ENCODE measurements around the gene DEPDC4. TPM values are rescaled to one million over a fixed set of nuclear protein-coding genes. Genes with fewer than 3 reads are reported as not detected.

Gene DEPDC4
- total RNA-seq, 1 experiment from 2014 or later, result 1.9 TPM

DNA sequence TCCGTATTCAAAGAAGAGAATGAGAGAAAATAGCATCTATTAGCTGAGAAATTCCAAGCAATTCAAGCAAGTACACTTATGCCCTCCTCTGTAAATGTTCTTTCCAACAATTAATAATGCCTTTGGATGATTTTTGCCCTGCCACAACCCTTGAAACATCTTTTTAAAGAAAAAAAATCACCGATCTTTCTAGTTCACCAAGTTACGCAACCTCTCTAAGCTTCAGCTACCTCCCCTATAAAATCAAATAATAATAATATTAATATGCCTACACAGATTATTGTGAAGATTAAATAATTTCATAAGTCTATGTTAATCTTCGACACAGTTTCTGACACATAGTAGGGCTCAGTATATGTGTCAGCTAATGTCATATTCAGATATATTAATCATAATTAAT lies 19.1 kb downstream of the DEPDC4 start:
- Mint-ChIP-seq H3K27ac (ENCODE audit: unreplicated experiment) (no peak overlapping the region), H3K4me1 (ENCODE audit: low read depth, unreplicated experiment) (peaks cover 9% of the 10 kb centered on the region), H3K4me3 (ENCODE audit: low read depth, unreplicated experiment) (no peak overlapping the region), H3K36me3 (ENCODE audit: insufficient read depth, unreplicated experiment) (no peaks in the 10 kb centered on the region), H3K9me3 (ENCODE audit: low read depth, unreplicated experiment) (no peaks in the 10 kb centered on the region), H3K27me3 (ENCODE audit: unreplicated experiment) (no peaks in the 10 kb centered on the region)
- CTCF ChIA-PET, result no interaction called here
- no TSS peak for BruUV-seq (replicated peaks)
- intact Hi-C loops (cut with micrococcal nuclease; ENCODE audit: unreplicated experiment), result no loop called here
- no peak for DNase-seq
- TF ChIP-seq, protein P1, sequence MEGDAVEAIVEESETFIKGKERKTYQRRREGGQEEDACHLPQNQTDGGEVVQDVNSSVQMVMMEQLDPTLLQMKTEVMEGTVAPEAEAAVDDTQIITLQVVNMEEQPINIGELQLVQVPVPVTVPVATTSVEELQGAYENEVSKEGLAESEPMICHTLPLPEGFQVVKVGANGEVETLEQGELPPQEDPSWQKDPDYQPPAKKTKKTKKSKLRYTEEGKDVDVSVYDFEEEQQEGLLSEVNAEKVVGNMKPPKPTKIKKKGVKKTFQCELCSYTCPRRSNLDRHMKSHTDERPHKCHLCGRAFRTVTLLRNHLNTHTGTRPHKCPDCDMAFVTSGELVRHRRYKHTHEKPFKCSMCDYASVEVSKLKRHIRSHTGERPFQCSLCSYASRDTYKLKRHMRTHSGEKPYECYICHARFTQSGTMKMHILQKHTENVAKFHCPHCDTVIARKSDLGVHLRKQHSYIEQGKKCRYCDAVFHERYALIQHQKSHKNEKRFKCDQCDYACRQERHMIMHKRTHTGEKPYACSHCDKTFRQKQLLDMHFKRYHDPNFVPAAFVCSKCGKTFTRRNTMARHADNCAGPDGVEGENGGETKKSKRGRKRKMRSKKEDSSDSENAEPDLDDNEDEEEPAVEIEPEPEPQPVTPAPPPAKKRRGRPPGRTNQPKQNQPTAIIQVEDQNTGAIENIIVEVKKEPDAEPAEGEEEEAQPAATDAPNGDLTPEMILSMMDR (IDR thresholded peaks at IDR 0.05; ENCODE audit: unreplicated experiment), result no peak

DNA sequence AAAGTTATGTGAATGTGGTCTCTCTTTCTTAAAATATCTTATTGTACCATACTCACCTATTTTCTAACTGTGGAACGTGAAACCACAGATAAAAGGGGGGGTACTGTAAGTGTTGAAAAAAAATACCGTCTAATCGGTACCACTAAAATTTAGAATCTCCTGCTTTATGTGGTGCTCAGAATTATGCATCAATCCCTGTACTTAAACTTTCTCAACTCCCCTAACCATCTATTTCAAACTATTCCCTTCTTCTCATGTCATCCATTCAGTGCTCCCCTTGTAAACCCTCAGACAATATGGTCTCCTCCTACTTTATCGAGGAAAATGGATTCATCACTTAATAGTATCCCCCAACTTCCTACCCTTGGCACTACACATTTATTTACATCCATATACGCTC lies 23.7 kb downstream of the DEPDC4 start:
- intact Hi-C loops (cut with micrococcal nuclease; ENCODE audit: unreplicated experiment), result no loop called here
- no TSS peak for BruUV-seq (replicated peaks)
- CTCF ChIA-PET, result interaction anchor here (0.8 kb wide), 1 partner anchor 858 kb away, joined by 3 read pairs; no protein-coding TSS in a partner anchor
- H3K27ac Mint-ChIP-seq (ENCODE audit: unreplicated experiment), result no peak overlapping the region
- no peaks in the 10 kb centered on the region for H3K9me3 Mint-ChIP-seq (ENCODE audit: low read depth, unreplicated experiment)
- DNase-seq, result no peak
- TF ChIP-seq, protein P1 (IDR thresholded peaks at IDR 0.05; ENCODE audit: unreplicated experiment), result no peak
- H3K4me3 Mint-ChIP-seq (ENCODE audit: low read depth, unreplicated experiment), result no peak overlapping the region
- H3K4me1 Mint-ChIP-seq (ENCODE audit: low read depth, unreplicated experiment), result no peaks in the 10 kb centered on the region
- H3K36me3 Mint-ChIP-seq (ENCODE audit: insufficient read depth, unreplicated experiment), result no peaks in the 10 kb centered on the region
- no peaks in the 10 kb centered on the region for H3K27me3 Mint-ChIP-seq (ENCODE audit: unreplicated experiment)

DNA sequence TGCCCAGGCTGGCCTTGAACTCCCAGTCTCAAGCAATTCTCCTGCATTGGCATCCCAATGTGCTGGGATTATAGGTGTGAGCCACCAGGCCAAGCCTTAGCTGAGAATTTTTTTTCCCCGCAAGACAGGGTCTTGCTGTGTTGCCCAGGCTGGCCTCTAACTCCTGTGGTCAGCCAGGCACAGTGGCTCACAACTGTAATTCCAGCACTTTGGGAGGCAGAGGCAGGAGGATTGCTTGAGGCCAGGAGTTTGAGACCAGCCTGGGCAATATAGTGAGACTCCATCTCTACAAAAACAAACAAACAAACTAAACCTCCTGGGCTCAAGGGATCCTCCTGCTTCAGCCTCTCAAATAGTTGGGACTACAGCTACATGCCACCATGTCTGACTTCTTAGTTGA lies 27.3 kb downstream of the DEPDC4 start:
- H3K4me1 Mint-ChIP-seq (ENCODE audit: low read depth, unreplicated experiment), result peaks cover under 1% of the 10 kb centered on the region
- intact Hi-C loops (cut with micrococcal nuclease; ENCODE audit: unreplicated experiment), result loop anchor here (10.0 kb wide), 1 partner anchor 75 kb away; no protein-coding TSS in a partner anchor

DNA sequence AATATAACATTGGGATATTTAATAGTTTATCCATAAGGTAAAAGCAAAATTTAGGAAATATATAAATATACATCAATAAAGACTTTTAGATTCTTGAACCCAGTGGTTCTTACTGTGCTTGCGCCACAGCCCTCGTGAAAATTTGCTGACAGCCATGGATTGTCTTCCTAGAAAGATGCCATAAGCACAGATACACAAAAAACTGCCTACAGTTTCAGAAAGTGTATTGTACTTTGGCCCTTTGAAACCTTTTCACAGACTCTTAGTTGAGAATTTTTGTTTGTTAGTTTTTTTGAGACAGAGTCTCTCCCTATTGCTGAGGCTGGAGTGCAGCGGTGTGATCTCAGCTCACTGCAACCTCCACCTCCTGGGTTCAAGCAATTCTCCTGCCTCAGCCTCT lies 28.1 kb downstream of the DEPDC4 start:
- intact Hi-C loops (cut with micrococcal nuclease; ENCODE audit: unreplicated experiment), result loop anchor here (10.0 kb wide), 1 partner anchor 76 kb away; no protein-coding TSS in a partner anchor
- Mint-ChIP-seq H3K4me3 (ENCODE audit: low read depth, unreplicated experiment) (no peak overlapping the region), H3K27ac (ENCODE audit: unreplicated experiment) (no peak overlapping the region), H3K36me3 (ENCODE audit: insufficient read depth, unreplicated experiment) (no peaks in the 10 kb centered on the region), H3K4me1 (ENCODE audit: low read depth, unreplicated experiment) (peaks cover 9% of the 10 kb centered on the region), H3K27me3 (ENCODE audit: unreplicated experiment) (no peaks in the 10 kb centered on the region), H3K9me3 (ENCODE audit: low read depth, unreplicated experiment) (no peaks in the 10 kb centered on the region)
- BruUV-seq (replicated peaks), result no TSS peak
- CTCF ChIA-PET, result no interaction called here
- TF ChIP-seq, protein P1 (IDR thresholded peaks at IDR 0.05; ENCODE audit: unreplicated experiment), result no peak
- DNase-seq, result no peak

More for the DNA sequence above, 27.3 kb downstream of the DEPDC4 start:
- CTCF ChIA-PET, result interaction anchor here (0.9 kb wide), 1 partner anchor 10 kb away, joined by 3 read pairs; no protein-coding TSS in a partner anchor
- H3K27me3 Mint-ChIP-seq (ENCODE audit: unreplicated experiment), result no peaks in the 10 kb centered on the region
- no peaks in the 10 kb centered on the region for H3K9me3 Mint-ChIP-seq (ENCODE audit: low read depth, unreplicated experiment)
- DNase-seq, result no peak
- TF ChIP-seq, protein P1 (IDR thresholded peaks at IDR 0.05; ENCODE audit: unreplicated experiment), result no peak
- H3K27ac Mint-ChIP-seq (ENCODE audit: unreplicated experiment), result no peak overlapping the region
- H3K36me3 Mint-ChIP-seq (ENCODE audit: insufficient read depth, unreplicated experiment), result no peaks in the 10 kb centered on the region
- BruUV-seq (replicated peaks), result no TSS peak
- H3K4me3 Mint-ChIP-seq (ENCODE audit: low read depth, unreplicated experiment), result no peak overlapping the region
